GM19043 (cell line): ENCODE results near the gene NPAS1.
"Not testable (repeated sequence)": the region's sequence is repeated elsewhere in the genome, so short reads cannot be mapped to it uniquely, and the experiment has no call there.

Experiments
- ATAC-seq: cut with Tn5 transposase; IDR thresholded peaks from one replicate; pipeline ENCODE4 v1.9.1; 2021; ENCODE audit warnings: low read depth; ENCODE audit not compliant: unreplicated experiment

The NPAS1 gene

DNA sequence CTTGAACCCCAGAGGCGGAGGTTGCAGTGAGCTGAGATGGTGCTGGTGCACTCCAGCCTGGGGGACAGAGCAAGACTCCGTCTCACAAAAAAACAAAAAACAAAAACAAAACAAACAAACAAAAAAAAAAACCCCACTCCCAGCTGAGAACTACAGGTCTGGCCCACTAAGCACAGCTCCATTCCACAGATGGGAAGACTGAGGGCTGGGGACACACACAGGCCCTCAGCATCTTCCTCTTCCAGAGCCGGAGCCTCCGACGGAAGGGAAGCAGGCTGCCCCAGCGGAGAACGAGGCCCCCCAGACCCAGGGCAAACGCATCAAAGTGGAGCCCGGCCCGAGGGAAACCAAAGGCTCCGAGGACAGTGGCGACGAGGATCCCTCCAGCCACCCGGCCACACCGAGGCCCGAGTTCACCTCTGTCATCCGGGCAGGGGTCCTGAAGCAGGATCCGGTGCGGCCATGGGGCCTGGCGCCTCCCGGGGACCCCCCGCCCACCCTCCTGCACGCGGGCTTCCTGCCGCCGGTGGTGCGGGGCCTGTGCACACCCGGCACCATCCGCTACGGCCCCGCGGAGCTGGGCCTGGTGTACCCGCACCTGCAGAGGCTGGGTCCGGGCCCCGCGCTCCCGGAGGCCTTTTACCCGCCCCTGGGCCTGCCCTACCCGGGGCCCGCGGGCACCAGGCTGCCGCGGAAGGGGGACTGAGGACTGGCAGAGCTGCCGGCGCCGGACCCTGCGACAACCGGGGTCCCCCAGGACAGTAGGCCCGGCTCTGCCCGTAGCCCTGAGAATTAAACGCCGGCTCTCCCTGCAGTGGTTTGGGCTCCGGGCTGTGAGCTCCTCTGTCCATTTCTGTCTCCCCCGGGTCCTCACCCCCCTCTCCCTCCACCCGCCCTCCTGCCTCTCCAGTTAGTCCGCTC, 25.6 kb downstream of the NPAS1 start:
- ATAC-seq: no peak

- ATAC-seq: no peak
Observed at GRCh38 chr19:47045867-47046470, 26.3 kb downstream of the NPAS1 start.

GRCh38 chr19:47047272-47047762, 27.7 kb downstream of the NPAS1 start:
- no peak for ATAC-seq

GRCh38 chr19:47047763-47048405, 28.2 kb downstream of the NPAS1 start:
- peak; percentile 32 for ATAC-seq

DNA sequence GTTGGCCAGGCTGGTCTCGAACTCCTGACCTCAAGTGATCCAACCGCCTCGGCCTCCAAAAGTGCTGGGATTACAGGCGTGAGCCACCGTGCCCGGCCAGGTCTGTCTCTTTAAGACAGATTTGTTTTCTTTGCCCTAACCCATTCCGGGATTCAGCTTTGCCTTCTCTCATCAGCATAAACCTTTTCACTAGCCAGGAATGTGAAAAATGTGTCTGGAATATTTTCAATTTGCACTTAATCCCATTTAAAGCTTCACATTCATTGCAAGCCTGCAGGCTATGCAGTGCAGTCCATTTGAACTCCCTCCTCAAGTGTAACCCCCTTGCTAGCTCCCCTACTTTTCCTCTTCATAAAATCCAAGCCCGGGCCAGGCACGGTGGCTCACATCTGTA, 29.7 kb downstream of the NPAS1 start:
- ATAC-seq: no peak

- ATAC-seq: not testable (repeated sequence)
Observed at GRCh38 chr19:47050562-47050961, 30.9 kb downstream of the NPAS1 start.

DNA sequence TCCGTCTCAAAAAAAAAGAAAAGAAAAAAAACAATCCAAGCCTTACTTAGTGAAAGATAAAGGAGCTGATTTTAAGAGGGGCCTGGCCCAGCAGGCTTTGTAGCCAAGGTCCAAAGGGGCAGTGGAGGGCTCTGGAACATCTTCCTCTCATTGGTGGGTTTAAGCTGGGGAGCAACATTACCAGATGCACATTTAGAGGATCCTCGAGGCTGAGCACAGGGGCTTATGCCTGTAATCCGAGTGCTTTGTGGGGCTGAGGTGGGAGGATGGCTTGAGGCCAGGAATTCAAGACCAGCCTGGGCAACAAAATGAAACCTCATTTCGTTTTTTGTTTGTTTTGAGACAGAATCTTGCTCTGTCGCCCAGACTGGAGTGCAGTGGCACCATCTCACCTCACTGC, 36.8 kb downstream of the NPAS1 start:
- ATAC-seq: no peak

DNA sequence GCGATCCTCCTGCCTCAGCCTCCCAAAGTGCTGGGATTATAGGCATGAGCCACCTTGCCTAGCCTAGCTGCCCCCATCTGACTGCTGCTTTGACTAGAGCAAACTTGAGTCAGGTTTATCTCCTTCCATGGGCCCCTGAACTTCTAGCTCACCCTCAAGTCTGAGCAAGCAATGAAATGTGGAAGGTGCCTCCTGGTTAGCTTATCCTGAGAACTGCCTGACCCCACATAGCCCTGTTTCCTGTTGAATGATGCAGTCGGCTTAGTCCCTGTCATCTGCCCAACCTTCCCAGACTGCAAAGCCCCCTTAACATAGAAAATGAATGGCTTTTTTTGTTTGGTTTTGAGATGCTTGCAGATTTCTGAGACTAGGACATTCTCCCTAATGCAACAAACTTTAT, 37.7 kb downstream of the NPAS1 start:
- no peak for ATAC-seq

GRCh38 chr19:47058621-47059022, 39.0 kb downstream of the NPAS1 start:
- no peak for ATAC-seq

DNA sequence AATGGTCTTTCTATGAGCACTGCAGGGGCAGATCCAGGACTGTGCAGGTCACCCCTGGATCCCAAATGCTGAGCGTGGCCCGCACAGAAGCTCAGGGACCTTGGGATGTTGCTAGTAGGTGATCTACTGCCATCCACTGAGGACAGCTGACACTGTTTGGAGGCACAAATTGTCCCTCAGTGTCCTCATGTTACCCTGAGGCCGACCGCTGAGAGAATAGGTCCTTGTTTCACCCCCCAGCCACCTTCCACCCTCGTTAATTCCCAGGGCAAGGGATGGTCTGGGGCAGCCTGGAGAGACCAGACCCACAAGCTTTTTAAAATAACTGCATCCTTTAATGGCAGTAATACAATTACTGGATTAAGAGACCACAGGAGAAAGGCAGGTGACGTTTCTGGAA, 44.2 kb downstream of the NPAS1 start:
- no peak for ATAC-seq

DNA sequence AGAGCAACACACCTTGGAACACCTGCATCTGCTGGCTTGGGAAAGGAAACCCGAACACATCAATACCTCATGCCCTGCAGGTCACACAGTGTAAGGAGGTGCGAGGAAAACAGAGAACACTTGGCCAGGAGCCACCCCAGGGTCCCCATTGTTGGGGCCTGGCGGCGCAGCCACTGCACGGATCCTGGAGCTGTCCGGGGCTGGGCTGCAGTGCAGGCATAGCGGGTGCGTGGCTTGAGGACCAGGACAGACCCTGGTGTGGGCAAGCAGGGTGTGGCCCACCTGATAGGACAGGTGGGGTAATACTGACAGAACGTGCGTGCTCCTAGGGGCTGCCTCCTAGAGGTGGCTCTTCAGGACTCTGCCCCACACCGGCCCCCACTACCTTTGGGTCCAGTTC, 45.6 kb downstream of the NPAS1 start:
- no peak for ATAC-seq

- no peak for ATAC-seq
Observed at GRCh38 chr19:47066376-47067214, 47.0 kb downstream of the NPAS1 start.

- no peak for ATAC-seq
Observed at GRCh38 chr19:47067215-47067847, 47.7 kb downstream of the NPAS1 start.

DNA sequence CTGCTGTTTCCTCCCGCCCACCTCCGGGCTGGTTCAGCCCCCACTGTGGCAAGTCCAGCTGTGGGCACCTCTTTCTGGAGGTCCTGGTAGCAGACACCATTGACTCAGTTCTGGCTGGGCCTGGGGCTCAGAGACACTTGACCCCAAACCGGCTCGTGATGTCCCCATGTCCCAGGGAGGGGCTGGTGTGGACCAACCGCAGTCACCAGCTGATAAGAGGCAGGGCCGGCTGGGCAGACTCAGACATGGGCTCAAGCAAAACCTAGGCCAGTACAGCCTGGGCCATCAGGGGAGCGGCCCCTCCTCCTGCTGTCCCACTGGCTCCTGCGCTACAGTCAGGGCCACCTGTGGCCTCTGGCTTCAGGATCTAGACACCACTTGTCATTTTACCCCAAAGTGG, 48.6 kb downstream of the NPAS1 start:
- no peak for ATAC-seq

DNA sequence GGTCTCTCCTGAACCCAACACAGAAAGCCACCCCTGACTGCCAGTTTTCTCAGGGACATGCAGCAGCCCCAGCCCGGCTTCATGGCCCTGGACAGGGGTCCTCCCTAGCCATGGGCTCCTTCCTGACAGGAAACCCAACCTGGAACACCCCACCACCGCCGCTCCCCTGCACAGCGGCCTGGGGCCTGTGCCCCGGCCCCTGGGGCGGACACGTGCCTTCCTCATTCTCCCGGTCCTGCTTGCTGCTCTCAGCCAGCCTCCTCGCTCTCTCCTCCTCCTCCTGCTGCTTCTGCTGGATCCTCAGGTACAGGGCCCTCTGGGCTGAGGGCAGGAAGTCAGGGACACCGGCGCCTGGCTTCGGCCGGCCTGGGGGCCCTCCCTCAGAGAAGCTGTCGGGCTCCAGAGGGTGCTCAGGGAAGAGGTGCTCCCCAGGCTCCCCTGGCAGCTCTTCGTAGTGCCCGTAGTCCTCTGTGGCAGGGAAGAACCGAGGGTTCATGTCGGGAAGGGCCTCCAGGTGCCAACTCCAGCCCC, 49.3 kb downstream of the NPAS1 start:
- no peak for ATAC-seq

DNA sequence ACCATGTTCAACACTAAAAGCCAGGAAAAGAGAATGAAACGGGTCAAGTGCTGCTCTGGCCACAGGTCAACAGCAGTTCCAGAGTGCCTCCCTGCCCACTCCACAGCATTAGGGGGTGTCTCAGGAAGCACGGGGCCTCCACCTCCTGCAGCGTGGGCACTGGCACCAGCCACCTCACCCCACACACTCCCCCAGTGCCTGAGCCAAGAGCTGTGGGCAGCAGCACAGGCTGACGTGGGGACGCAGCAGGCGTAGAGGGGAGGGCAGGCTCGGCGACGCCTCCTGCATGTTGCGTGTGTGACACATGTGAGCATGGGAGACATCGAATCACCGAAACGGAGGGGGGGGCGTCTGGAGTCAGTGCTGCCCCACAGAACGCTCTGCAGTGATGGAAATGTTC, 50.2 kb downstream of the NPAS1 start:
- ATAC-seq: no peak

- ATAC-seq: no peak
Observed at GRCh38 chr19:47070756-47071155, 51.1 kb downstream of the NPAS1 start.

DNA sequence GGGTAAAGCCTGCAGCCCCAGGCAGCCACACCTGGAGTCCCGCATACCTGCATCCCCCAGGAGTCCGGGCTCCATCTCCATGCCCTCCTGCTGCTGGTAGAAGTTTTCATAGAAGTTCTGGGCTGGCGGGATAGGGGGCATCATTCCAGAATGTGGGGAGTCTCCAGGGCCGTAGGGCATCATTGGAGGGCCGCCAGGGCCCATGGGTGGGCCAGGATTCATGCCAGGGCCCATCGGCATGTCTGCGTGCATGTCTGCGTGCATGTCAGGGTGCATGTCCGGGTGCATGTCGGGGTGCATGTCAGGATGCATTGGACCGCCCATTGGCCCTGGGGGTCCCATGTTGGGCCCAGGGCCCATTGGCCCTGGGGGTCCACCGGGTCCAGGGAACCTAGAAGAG, 52.1 kb downstream of the NPAS1 start:
- no peak for ATAC-seq

GRCh38 chr19:47072323-47072722, 52.7 kb downstream of the NPAS1 start:
- ATAC-seq: no peak

GRCh38 chr19:47073574-47073973, 53.9 kb downstream of the NPAS1 start:
- ATAC-seq: no peak
